ENCODE measurements around the gene SNED1. TPM values are rescaled to one million over a fixed set of nuclear protein-coding genes. Genes with fewer than 3 reads are reported as not detected.

The SNED1 gene
- total RNA-seq, 4 donors from 2014 or later = 18.5 to 87.1 (median 21.9) TPM

GRCh38 chr2:241014224-241014623 lies 15.8 kb downstream of the SNED1 start:
- no peaks in the 10 kb centered on the region for H3K4me1 ChIP-seq

GRCh38 chr2:241014764-241015163 lies 16.3 kb downstream of the SNED1 start:
- DNase-seq = no peak

More at GRCh38 chr2:241014224-241014623, 15.8 kb downstream of the SNED1 start:
- Histone ChIP-seq H3K4me3 (no peak overlapping the region), H3K27me3 (no peaks in the 10 kb centered on the region), H3K9me3 (no peaks in the 10 kb centered on the region), H3K27ac (no peak overlapping the region), H3K36me3 (no peaks in the 10 kb centered on the region)
- intact Hi-C loops (cut with DNase I; ENCODE audit: low total_unique reads) = no loop called here
- TF ChIP-seq POLR2A (IDR thresholded peaks at IDR 0.05) = no peak
- no peak for TF ChIP-seq CTCF (IDR thresholded peaks at IDR 0.05)
- DNase-seq = no peak

GRCh38 chr2:241015439-241015838 lies 17.0 kb downstream of the SNED1 start:
- Histone ChIP-seq H3K27ac (no peak overlapping the region), H3K9me3 (no peaks in the 10 kb centered on the region), H3K36me3 (no peaks in the 10 kb centered on the region), H3K4me1 (no peaks in the 10 kb centered on the region), H3K4me3 (no peak overlapping the region), H3K27me3 (no peaks in the 10 kb centered on the region)
- no peak for TF ChIP-seq POLR2A (IDR thresholded peaks at IDR 0.05)
- no peak for TF ChIP-seq CTCF (IDR thresholded peaks at IDR 0.05)
- intact Hi-C loops (cut with DNase I; ENCODE audit: low total_unique reads) = no loop called here
- no peak for DNase-seq

More at GRCh38 chr2:241014764-241015163, 16.3 kb downstream of the SNED1 start:
- Histone ChIP-seq H3K9me3 (no peaks in the 10 kb centered on the region), H3K4me1 (no peaks in the 10 kb centered on the region), H3K27ac (no peak overlapping the region), H3K36me3 (no peaks in the 10 kb centered on the region), H3K27me3 (no peaks in the 10 kb centered on the region), H3K4me3 (no peak overlapping the region)
- intact Hi-C loops (cut with DNase I; ENCODE audit: low total_unique reads) = no loop called here
- no peak for TF ChIP-seq CTCF (IDR thresholded peaks at IDR 0.05)
- no peak for TF ChIP-seq POLR2A (IDR thresholded peaks at IDR 0.05)

- Histone ChIP-seq H3K27ac (no peak overlapping the region), H3K4me3 (no peak overlapping the region), H3K4me1 (no peaks in the 10 kb centered on the region), H3K36me3 (no peaks in the 10 kb centered on the region), H3K27me3 (no peaks in the 10 kb centered on the region), H3K9me3 (no peaks in the 10 kb centered on the region)
- no peak for DNase-seq
- intact Hi-C loops (cut with DNase I; ENCODE audit: low total_unique reads) = no loop called here
- TF ChIP-seq POLR2A (IDR thresholded peaks at IDR 0.05) (no peak), CTCF (IDR thresholded peaks at IDR 0.05) (no peak)
Measured at GRCh38 chr2:241017228-241017940, 19.0 kb downstream of the SNED1 start.

- no peak for DNase-seq
- TF ChIP-seq CTCF (IDR thresholded peaks at IDR 0.05) (no peak), POLR2A (IDR thresholded peaks at IDR 0.05) (no peak)
- H3K4me3 ChIP-seq = no peak overlapping the region
- intact Hi-C loops (cut with DNase I; ENCODE audit: low total_unique reads) = no loop called here
- H3K36me3 ChIP-seq = no peaks in the 10 kb centered on the region
- no peaks in the 10 kb centered on the region for H3K9me3 ChIP-seq
- no peak overlapping the region for H3K27ac ChIP-seq
- H3K27me3 ChIP-seq = no peaks in the 10 kb centered on the region
- H3K4me1 ChIP-seq = no peaks in the 10 kb centered on the region
Measured at GRCh38 chr2:241018051-241018891, 19.9 kb downstream of the SNED1 start.
